PFSK-1 (cell line): ENCODE measurements around the gene RABGAP1.

Experiments
- FOXP2 ChIP-seq: optimal IDR thresholded peaks from 2 replicates; pipeline ENCODE3; 2011; ENCODE audit warnings: borderline replicate concordance, control low read depth, inconsistent platforms; ENCODE audit not compliant: insufficient read depth; ENCODE audit errors: extremely low read length, extremely low read depth
- POLR2AphosphoS5 ChIP-seq: IDR thresholded peaks from 2 replicates; pipeline ENCODE4 v1.6.1; 2012; ENCODE audit warnings: low read depth, mild to moderate bottlenecking, control low read depth, low read length, moderate library complexity
- SIN3A ChIP-seq: IDR thresholded peaks from 2 replicates; pipeline ENCODE4 v1.6.1; 2012; ENCODE audit warnings: mild to moderate bottlenecking, low read length, moderate library complexity, borderline replicate concordance; ENCODE audit not compliant: insufficient read depth
- TAF1 ChIP-seq: IDR thresholded peaks from 2 replicates; pipeline ENCODE4 v1.6.1; 2012; ENCODE audit warnings: low read length, control low read depth, borderline replicate concordance; ENCODE audit not compliant: insufficient read depth
- TF ChIP-seq, protein P1 (sequence below), 2 experiments: IDR thresholded peaks; 2 replicates each; pipeline versions ENCODE4 v1.6.1 to v1.8.0; 2011 to 2012; ENCODE audit warnings: low read depth in 2 of 2, low read length in 2 of 2, control low read depth in 1 of 2, inconsistent platforms in 1 of 2, mild to moderate bottlenecking in 1 of 2, moderate library complexity in 1 of 2; ENCODE audit not compliant: insufficient read depth in 1 of 2

Gene RABGAP1

GRCh38 chr9:122978601-122979000, 37.8 kb downstream of the RABGAP1 start:
- TF ChIP-seq POLR2AphosphoS5 (no peak), FOXP2 (no peak), SIN3A (no peak), TAF1 (no peak)
- TF ChIP-seq, protein P1, sequence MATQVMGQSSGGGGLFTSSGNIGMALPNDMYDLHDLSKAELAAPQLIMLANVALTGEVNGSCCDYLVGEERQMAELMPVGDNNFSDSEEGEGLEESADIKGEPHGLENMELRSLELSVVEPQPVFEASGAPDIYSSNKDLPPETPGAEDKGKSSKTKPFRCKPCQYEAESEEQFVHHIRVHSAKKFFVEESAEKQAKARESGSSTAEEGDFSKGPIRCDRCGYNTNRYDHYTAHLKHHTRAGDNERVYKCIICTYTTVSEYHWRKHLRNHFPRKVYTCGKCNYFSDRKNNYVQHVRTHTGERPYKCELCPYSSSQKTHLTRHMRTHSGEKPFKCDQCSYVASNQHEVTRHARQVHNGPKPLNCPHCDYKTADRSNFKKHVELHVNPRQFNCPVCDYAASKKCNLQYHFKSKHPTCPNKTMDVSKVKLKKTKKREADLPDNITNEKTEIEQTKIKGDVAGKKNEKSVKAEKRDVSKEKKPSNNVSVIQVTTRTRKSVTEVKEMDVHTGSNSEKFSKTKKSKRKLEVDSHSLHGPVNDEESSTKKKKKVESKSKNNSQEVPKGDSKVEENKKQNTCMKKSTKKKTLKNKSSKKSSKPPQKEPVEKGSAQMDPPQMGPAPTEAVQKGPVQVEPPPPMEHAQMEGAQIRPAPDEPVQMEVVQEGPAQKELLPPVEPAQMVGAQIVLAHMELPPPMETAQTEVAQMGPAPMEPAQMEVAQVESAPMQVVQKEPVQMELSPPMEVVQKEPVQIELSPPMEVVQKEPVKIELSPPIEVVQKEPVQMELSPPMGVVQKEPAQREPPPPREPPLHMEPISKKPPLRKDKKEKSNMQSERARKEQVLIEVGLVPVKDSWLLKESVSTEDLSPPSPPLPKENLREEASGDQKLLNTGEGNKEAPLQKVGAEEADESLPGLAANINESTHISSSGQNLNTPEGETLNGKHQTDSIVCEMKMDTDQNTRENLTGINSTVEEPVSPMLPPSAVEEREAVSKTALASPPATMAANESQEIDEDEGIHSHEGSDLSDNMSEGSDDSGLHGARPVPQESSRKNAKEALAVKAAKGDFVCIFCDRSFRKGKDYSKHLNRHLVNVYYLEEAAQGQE (IDR thresholded peaks at IDR 0.05; ENCODE audit: insufficient read depth in 1 of 2, low read depth in 2 of 2, low read length in 2 of 2): no peak

GRCh38 chr9:122986010-122986409, 45.2 kb downstream of the RABGAP1 start:
- TF ChIP-seq POLR2AphosphoS5 (no peak), TAF1 (no peak), FOXP2 (no peak), SIN3A (no peak)
- TF ChIP-seq, protein P1 (IDR thresholded peaks at IDR 0.05; ENCODE audit: insufficient read depth in 1 of 2, low read depth in 2 of 2, low read length in 2 of 2): no peak

DNA sequence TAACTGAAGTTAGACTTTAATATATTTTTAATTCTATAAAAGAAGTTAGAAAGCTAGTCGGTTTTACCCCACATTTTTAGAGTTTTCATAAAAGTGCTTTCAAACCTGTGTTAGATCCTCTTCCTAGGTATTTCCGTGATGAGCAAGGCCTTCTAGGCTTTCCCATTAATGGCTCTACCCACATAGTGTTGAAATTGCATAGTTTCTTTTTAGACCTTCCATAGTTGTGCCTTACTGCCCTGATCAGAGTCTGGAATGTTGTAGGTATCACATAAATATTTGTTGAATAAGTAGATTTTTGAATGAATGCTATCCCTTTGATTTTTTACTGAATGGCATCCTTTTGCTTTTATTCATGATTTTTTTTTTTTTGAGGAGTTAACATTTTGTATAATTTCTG, 47.3 kb downstream of the RABGAP1 start:
- no peak for TF ChIP-seq SIN3A
- no peak for TF ChIP-seq TAF1
- TF ChIP-seq FOXP2: no peak
- TF ChIP-seq, protein P1 (IDR thresholded peaks at IDR 0.05; ENCODE audit: insufficient read depth in 1 of 2, low read depth in 2 of 2, low read length in 2 of 2): no peak
- no peak for TF ChIP-seq POLR2AphosphoS5

DNA sequence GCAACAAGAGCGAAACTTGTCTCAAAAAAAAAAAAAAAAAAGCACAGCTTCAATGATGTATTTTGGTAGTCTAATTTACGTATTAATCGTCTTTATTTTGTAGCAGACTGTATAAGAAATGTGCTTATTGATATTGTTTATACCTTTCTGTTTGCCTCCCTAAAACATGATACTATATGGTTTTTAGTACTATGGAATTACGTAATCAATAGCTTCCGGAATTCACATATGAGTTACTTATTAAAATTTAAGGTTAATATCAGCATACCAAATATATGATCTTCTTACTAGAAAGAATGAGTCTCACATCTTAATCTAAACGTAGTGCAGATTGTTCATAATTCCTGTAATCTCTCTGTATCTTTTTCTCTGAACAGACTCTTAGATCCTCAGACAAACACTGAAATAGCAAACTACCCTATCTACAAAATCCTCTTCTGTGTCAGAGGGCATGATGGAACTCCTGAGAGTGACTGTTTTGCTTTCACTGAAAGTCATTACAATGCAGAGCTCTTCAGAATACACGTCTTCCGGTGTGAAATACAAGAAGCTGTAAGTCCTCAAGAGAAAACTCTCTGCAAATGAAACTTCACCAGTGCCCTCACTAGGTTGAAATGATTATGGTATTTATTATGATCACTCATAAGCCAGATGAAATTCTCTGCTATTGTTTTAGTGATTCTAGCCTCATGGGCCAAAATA, 48.3 kb downstream of the RABGAP1 start:
- TF ChIP-seq TAF1 (no peak), SIN3A (no peak), POLR2AphosphoS5 (no peak), FOXP2 (no peak)
- TF ChIP-seq, protein P1 (IDR thresholded peaks at IDR 0.05; ENCODE audit: insufficient read depth in 1 of 2, low read depth in 2 of 2, low read length in 2 of 2): no peak

- TF ChIP-seq SIN3A: no peak
- TF ChIP-seq FOXP2: no peak
- no peak for TF ChIP-seq TAF1
- TF ChIP-seq, protein P1 (IDR thresholded peaks at IDR 0.05; ENCODE audit: insufficient read depth in 1 of 2, low read depth in 2 of 2, low read length in 2 of 2): no peak
- TF ChIP-seq POLR2AphosphoS5: no peak
These were observed 50.6 kb downstream of the RABGAP1 start for GRCh38 chr9:122991370-122991830.
